ENCODE data around the gene THOC5.

- no peak for TF ChIP-seq CTCF (conservative IDR thresholded peaks at IDR 0.05)
- TF ChIP-seq EZH2 (IDR thresholded peaks at IDR 0.05; ENCODE audit: low read depth): no peak
Measured at GRCh38 chr22:29598684-29599020, 45.1 kb upstream of the THOC5 start.
